ENCODE measurements around the gene FNDC5. TPM values are rescaled to one million over a fixed set of nuclear protein-coding genes. Genes with fewer than 3 reads are reported as not detected.
"Not testable (repeated sequence)": the region's sequence is repeated elsewhere in the genome, so short reads cannot be mapped to it uniquely, and the experiment has no call there.

Gene FNDC5
- 209 TPM for polyA plus RNA-seq (ENCODE audit: insufficient read length)

GRCh38 chr1:32870615-32871363, at the start of gene FNDC5:
Gene FNDC5 (minus strand): TSS chr1:32870912.
- peak; percentile 61 for DNase-seq

GRCh38 chr1:32919811-32920733, 49.4 kb upstream of the FNDC5 start:
- peak; percentile 22 for DNase-seq

GRCh38 chr1:32918179-32918578, 47.5 kb upstream of the FNDC5 start:
- no peak for DNase-seq

- DNase-seq: no peak
Measured at GRCh38 chr1:32917521-32917920, 46.8 kb upstream of the FNDC5 start.

- no peak for DNase-seq
Measured at GRCh38 chr1:32915766-32916706, 45.3 kb upstream of the FNDC5 start.

GRCh38 chr1:32910319-32910718, 39.6 kb upstream of the FNDC5 start:
- DNase-seq: no peak

GRCh38 chr1:32907435-32907834, 36.7 kb upstream of the FNDC5 start:
- no peak for DNase-seq

GRCh38 chr1:32906654-32907053, 35.9 kb upstream of the FNDC5 start:
- DNase-seq: no peak

GRCh38 chr1:32905588-32905987, 34.9 kb upstream of the FNDC5 start:
- not testable (repeated sequence) for DNase-seq

GRCh38 chr1:32904797-32905196, 34.1 kb upstream of the FNDC5 start:
- DNase-seq: no peak

GRCh38 chr1:32903991-32904785, 33.5 kb upstream of the FNDC5 start:
- DNase-seq: no peak

GRCh38 chr1:32902535-32902920, 31.8 kb upstream of the FNDC5 start:
- no peak for DNase-seq

- no peak for DNase-seq
Measured at GRCh38 chr1:32901823-32902534, 31.3 kb upstream of the FNDC5 start.

GRCh38 chr1:32900956-32901822, 30.5 kb upstream of the FNDC5 start, which contains the start of gene TMEM54:
Gene TMEM54 (minus strand): TSS chr1:32901389. CDS start chr1:32901238, 151 bp downstream.
- DNase-seq: peak; percentile 43

GRCh38 chr1:32900371-32900955, 29.8 kb upstream of the FNDC5 start:
- no peak for DNase-seq

GRCh38 chr1:32899586-32900296, 29.0 kb upstream of the FNDC5 start:
- no peak for DNase-seq

GRCh38 chr1:32898958-32899357, 28.2 kb upstream of the FNDC5 start:
- no peak for DNase-seq

GRCh38 chr1:32898056-32898455, 27.3 kb upstream of the FNDC5 start:
- no peak for DNase-seq
